Panc1 (cell line): ENCODE data around the gene ABCG1. TPM values are rescaled to one million over a fixed set of nuclear protein-coding genes. Genes with fewer than 3 reads are reported as not detected.

Experiments
- ATAC-seq: fragments of 200-7000 bp; cut with Tn5 transposase; 2 replicates; pipeline ENCODE4 v1.9.1; 2020; ENCODE audit warnings: mild to moderate bottlenecking, moderate library complexity
- BruUV-seq: library from RNA; stranded (reverse); fragments of 400-500 nt; replicated peaks from 2 replicates; lab custom pipeline; 2021; lab: Mats Ljungman, UMichigan
- CTCF ChIA-PET: fragments of 300-600 bp; sonication (Branson Sonifier 250); formaldehyde crosslinking; loops from one replicate; lab custom pipeline; 2022; ENCODE audit warnings: antibody characterized with exemption; lab: Charles Lee
- POLR2A ChIA-PET: fragments of 300-600 bp; sonication (Branson Sonifier 250); formaldehyde crosslinking; loops from one replicate; lab custom pipeline; 2022; ENCODE audit warnings: antibody characterized with exemption; lab: Charles Lee
- DNase-seq: peaks from one replicate; pipeline ENCODE4 v3.0.0-alpha.2; 2010; ENCODE audit warnings: low read depth, low spot score
- H3K27ac ChIP-seq: 2 replicates; pipeline ENCODE4 v1.5.1; 2011; ENCODE audit warnings: mild to moderate bottlenecking, low read length, inconsistent platforms
- H3K27me3 ChIP-seq: fragments of 200-500 bp; sonication (Bioruptor generic); 2 replicates; pipeline ENCODE4 v1.6.0; 2014; ENCODE audit warnings: low read length, inconsistent platforms; ENCODE audit not compliant: control insufficient read depth, insufficient read depth
- H3K36me3 ChIP-seq: fragments of 200-500 bp; sonication (Bioruptor generic); 2 replicates; pipeline ENCODE4 v1.5.1; 2014; ENCODE audit warnings: inconsistent platforms, mild to moderate bottlenecking, low read length, moderate library complexity; ENCODE audit not compliant: control insufficient read depth, insufficient read depth
- H3K4me1 ChIP-seq: 2 replicates; pipeline ENCODE4 v1.5.1; 2011; ENCODE audit warnings: inconsistent platforms, mild to moderate bottlenecking, low read length, moderate library complexity; ENCODE audit not compliant: control insufficient read depth, insufficient read depth
- H3K4me3 ChIP-seq, 2 experiments: 2 replicates each; pipeline ENCODE4 v1.5.1; 2011 to 2012; ENCODE audit warnings: low read depth in 2 of 2, low read length in 2 of 2, mild to moderate bottlenecking in 2 of 2, inconsistent platforms in 1 of 2, moderate library complexity in 1 of 2
- H3K9me3 ChIP-seq: fragments of 200-500 bp; sonication (Bioruptor generic); 2 replicates; pipeline ENCODE4 v1.5.1; 2014; ENCODE audit warnings: low read depth, mild to moderate bottlenecking, inconsistent platforms, low read length, moderate library complexity; ENCODE audit not compliant: control insufficient read depth, insufficient read depth
- CTCF ChIP-seq: fragments of 450-650 bp; IDR thresholded peaks from 2 replicates; pipeline ENCODE4 v1.5.1; 2017; ENCODE audit warnings: mild to moderate bottlenecking
- POLR2AphosphoS5 ChIP-seq: IDR thresholded peaks from 2 replicates; pipeline ENCODE4 v1.6.1; 2012; ENCODE audit warnings: mild to moderate bottlenecking, low read depth, low read length, moderate library complexity
- SIN3A ChIP-seq: IDR thresholded peaks from 2 replicates; pipeline ENCODE4 v1.6.1; 2012; ENCODE audit warnings: low read depth, mild to moderate bottlenecking, low read length, moderate library complexity, borderline replicate concordance; ENCODE audit not compliant: insufficient read depth
- TCF7L2 ChIP-seq: IDR thresholded peaks from 2 replicates; pipeline ENCODE4 v1.6.1; 2011; ENCODE audit warnings: mild to moderate bottlenecking, low read depth, low read length, inconsistent platforms
- in situ Hi-C: cut with HindIII; loops from 2 replicates; pipeline ENCODE4 v1.10.0; 2016; ENCODE audit warnings: low sequenced_read_pairs, low pct_unique_long_range_greater_than_20kb
- intact Hi-C: fragments of 100-400 bp; cut with micrococcal nuclease; formaldehyde crosslinking; loops from one replicate; pipeline ENCODE4 v1.10.0; 2022; ENCODE audit not compliant: unreplicated experiment
- total RNA-seq: library from RNA; stranded (reverse); gene quantifications from one replicate; pipeline ENCODE4 v1.2.1, GENCODE V29; 2021; ENCODE audit not compliant: unreplicated experiment
- TF ChIP-seq, protein P1 (sequence below), 2 experiments: IDR thresholded peaks; 2 replicates each; pipeline ENCODE4 v1.6.1; 2011 to 2012; ENCODE audit warnings: low read depth in 2 of 2, control low read depth in 1 of 2, low read length in 1 of 2, mild to moderate bottlenecking in 1 of 2, moderate library complexity in 1 of 2; ENCODE audit not compliant: insufficient read depth in 1 of 2

ABCG1 gene
- total RNA-seq, 1 experiment from 2014 or later = 0.80 TPM

DNA sequence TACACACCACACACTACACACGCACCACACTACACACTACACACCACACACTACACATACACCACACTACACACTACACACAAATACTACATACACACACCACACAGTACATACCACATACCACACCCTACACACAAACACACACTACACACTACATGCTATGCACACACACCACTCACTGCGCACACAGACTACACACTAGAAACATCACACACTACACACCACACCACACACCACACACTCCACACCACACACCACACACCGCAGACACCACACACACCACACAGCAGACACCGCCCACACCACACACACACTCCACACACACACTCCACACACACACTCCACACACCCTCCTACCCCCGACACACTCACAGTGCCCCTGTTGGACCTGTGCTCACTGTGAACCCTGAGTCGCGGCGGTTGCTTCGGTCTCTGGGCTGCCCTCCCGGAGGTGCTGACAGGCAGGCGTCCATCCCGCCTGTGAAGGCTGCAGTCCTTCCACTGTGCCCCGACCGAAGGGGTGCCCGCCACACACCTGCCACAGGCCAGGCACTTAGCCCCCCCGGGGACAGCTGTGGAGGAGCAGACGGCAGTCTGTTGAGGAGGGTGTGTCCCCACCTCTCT, 74.8 kb downstream of the ABCG1 start:
- Histone ChIP-seq H3K36me3 (no peaks in the 10 kb centered on the region), H3K4me1 (no peaks in the 10 kb centered on the region), H3K27me3 (no peaks in the 10 kb centered on the region), H3K9me3 (no peaks in the 10 kb centered on the region), H3K4me3 (no peak overlapping the region), H3K27ac (no peak overlapping the region)
- in situ Hi-C loops = no loop called here
- TF ChIP-seq POLR2AphosphoS5 (no peak), CTCF (no peak), TCF7L2 (no peak), SIN3A (no peak)
- TF ChIP-seq, protein P1, sequence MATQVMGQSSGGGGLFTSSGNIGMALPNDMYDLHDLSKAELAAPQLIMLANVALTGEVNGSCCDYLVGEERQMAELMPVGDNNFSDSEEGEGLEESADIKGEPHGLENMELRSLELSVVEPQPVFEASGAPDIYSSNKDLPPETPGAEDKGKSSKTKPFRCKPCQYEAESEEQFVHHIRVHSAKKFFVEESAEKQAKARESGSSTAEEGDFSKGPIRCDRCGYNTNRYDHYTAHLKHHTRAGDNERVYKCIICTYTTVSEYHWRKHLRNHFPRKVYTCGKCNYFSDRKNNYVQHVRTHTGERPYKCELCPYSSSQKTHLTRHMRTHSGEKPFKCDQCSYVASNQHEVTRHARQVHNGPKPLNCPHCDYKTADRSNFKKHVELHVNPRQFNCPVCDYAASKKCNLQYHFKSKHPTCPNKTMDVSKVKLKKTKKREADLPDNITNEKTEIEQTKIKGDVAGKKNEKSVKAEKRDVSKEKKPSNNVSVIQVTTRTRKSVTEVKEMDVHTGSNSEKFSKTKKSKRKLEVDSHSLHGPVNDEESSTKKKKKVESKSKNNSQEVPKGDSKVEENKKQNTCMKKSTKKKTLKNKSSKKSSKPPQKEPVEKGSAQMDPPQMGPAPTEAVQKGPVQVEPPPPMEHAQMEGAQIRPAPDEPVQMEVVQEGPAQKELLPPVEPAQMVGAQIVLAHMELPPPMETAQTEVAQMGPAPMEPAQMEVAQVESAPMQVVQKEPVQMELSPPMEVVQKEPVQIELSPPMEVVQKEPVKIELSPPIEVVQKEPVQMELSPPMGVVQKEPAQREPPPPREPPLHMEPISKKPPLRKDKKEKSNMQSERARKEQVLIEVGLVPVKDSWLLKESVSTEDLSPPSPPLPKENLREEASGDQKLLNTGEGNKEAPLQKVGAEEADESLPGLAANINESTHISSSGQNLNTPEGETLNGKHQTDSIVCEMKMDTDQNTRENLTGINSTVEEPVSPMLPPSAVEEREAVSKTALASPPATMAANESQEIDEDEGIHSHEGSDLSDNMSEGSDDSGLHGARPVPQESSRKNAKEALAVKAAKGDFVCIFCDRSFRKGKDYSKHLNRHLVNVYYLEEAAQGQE (IDR thresholded peaks at IDR 0.05; ENCODE audit: insufficient read depth in 1 of 2, low read depth in 2 of 2, low read length in 1 of 2) = no peak
- DNase-seq = no peak
- CTCF ChIA-PET = no interaction called here
- ATAC-seq = no peak
- POLR2A ChIA-PET = no interaction called here
- BruUV-seq = no TSS peak
- intact Hi-C loops = no loop called here

DNA sequence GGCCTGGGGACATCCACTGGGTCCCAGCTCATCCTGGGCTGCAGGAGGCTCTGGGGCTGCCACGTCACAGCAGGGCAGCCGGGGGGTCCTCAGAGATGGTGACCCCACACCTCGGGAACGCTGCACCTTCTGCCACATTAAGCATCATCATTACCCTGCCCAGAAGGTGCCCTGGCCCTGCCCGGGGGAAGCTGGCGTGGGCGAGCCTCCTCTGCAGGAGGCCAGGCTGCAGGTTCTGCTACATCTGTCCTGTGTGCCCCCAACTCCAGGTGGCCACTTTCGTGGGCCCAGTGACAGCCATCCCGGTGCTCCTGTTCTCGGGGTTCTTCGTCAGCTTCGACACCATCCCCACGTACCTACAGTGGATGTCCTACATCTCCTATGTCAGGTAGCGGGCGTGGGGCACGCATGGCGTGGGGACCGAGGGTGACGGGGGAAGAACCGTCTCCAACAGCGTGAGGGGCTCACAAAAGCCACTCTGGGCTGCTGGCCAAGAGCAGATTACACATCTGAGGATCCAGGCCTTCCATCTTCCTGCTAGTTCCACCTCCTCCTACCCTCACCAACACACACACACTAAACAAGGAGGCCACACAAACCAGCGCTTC, 75.4 kb downstream of the ABCG1 start:
- in situ Hi-C loops (no loop called here), intact Hi-C loops (no loop called here)
- no TSS peak for BruUV-seq
- DNase-seq = no peak
- H3K9me3 ChIP-seq = no peaks in the 10 kb centered on the region
- no peaks in the 10 kb centered on the region for H3K36me3 ChIP-seq
- H3K4me3 ChIP-seq = no peak overlapping the region
- H3K27ac ChIP-seq = no peak overlapping the region
- POLR2A ChIA-PET = no interaction called here
- no peaks in the 10 kb centered on the region for H3K27me3 ChIP-seq
- ATAC-seq = no peak
- CTCF ChIA-PET = no interaction called here
- TF ChIP-seq POLR2AphosphoS5 (no peak), SIN3A (no peak), TCF7L2 (no peak), CTCF (no peak)
- TF ChIP-seq, protein P1 (IDR thresholded peaks at IDR 0.05; ENCODE audit: insufficient read depth in 1 of 2, low read depth in 2 of 2, low read length in 1 of 2) = no peak
- H3K4me1 ChIP-seq = no peaks in the 10 kb centered on the region
